Lower lobe of right lung (tissue), 2 donors: ENCODE measurements around the gene COQ10A. TPM values are rescaled to one million over a fixed set of nuclear protein-coding genes. Genes with fewer than 3 reads are reported as not detected.

Experiments
- ATAC-seq, 2 donors: fragments of 200-7000 bp; cut with Tn5 transposase; one replicate each; pipeline ENCODE4 v1.9.1; 2020 to 2022; ENCODE audit warnings: mild to moderate bottlenecking in 2 of 2, moderate library complexity in 2 of 2
- DNase-seq: peaks from one replicate; pipeline ENCODE4 v3.0.0-alpha.2; 2020
- H3K27ac ChIP-seq: fragments of 200-600 bp; one replicate; pipeline ENCODE4 v1.8.0; 2022
- H3K27me3 ChIP-seq: fragments of 200-600 bp; one replicate; pipeline ENCODE4 v1.8.0; 2022; ENCODE audit warnings: low read depth
- H3K36me3 ChIP-seq: fragments of 200-600 bp; one replicate; pipeline ENCODE4 v1.8.0; 2022; ENCODE audit warnings: mild to moderate bottlenecking
- H3K4me1 ChIP-seq: fragments of 200-600 bp; one replicate; pipeline ENCODE4 v1.8.0; 2022
- H3K4me3 ChIP-seq: fragments of 200-600 bp; one replicate; pipeline ENCODE4 v1.8.0; 2022; ENCODE audit warnings: mild to moderate bottlenecking
- H3K9me3 ChIP-seq: fragments of 200-600 bp; one replicate; pipeline ENCODE4 v1.8.0; 2022
- intact Hi-C: fragments of 100-400 bp; cut with DNase I; formaldehyde crosslinking; loops from one replicate; pipeline ENCODE4 v1.11.0; 2022
- total RNA-seq: library from RNA; stranded (reverse); fragmentation: NEBNext Ultra II Directional; extraction: Animal tissue kit (Norgen Biotek cat#: 25700); gene quantifications from one replicate; pipeline ENCODE4 v1.2.1, GENCODE V29; 2021
- TF ChIP-seq, protein P1 (sequence below): fragments of 200-600 bp; IDR thresholded peaks from one replicate; pipeline ENCODE4 v1.8.0; 2022; ENCODE audit warnings: antibody characterized with exemption, mild to moderate bottlenecking
- donor health status: DM: no; HTN: yes; CAD: no; lungs with severe emphysema.

Gene COQ10A
- total RNA-seq, 1 donor from 2014 or later, result 12.8 TPM

GRCh38 chr12:56236985-56237384 lies 29.8 kb upstream of the COQ10A start:
- no peaks in the 10 kb centered on the region for H3K27me3 ChIP-seq
- no peak overlapping the region for H3K27ac ChIP-seq
- H3K4me1 ChIP-seq, result no peaks in the 10 kb centered on the region
- intact Hi-C loops, result no loop called here
- DNase-seq, result no peak
- H3K9me3 ChIP-seq, result no peaks in the 10 kb centered on the region
- H3K4me3 ChIP-seq, result no peak overlapping the region
- TF ChIP-seq, protein P1, sequence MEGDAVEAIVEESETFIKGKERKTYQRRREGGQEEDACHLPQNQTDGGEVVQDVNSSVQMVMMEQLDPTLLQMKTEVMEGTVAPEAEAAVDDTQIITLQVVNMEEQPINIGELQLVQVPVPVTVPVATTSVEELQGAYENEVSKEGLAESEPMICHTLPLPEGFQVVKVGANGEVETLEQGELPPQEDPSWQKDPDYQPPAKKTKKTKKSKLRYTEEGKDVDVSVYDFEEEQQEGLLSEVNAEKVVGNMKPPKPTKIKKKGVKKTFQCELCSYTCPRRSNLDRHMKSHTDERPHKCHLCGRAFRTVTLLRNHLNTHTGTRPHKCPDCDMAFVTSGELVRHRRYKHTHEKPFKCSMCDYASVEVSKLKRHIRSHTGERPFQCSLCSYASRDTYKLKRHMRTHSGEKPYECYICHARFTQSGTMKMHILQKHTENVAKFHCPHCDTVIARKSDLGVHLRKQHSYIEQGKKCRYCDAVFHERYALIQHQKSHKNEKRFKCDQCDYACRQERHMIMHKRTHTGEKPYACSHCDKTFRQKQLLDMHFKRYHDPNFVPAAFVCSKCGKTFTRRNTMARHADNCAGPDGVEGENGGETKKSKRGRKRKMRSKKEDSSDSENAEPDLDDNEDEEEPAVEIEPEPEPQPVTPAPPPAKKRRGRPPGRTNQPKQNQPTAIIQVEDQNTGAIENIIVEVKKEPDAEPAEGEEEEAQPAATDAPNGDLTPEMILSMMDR, result no peak
- H3K36me3 ChIP-seq, result peaks cover 35% of the 10 kb centered on the region
- no peak for ATAC-seq

- Histone ChIP-seq H3K27me3 (no peaks in the 10 kb centered on the region), H3K4me3 (no peak overlapping the region), H3K36me3 (peaks cover 41% of the 10 kb centered on the region), H3K27ac (no peak overlapping the region), H3K9me3 (no peaks in the 10 kb centered on the region), H3K4me1 (no peaks in the 10 kb centered on the region)
- TF ChIP-seq, protein P1, result no peak
- ATAC-seq (no peak), DNase-seq (no peak)
- intact Hi-C loops, result no loop called here
Observed at GRCh38 chr12:56237552-56237951, 29.2 kb upstream of the COQ10A start.

DNA sequence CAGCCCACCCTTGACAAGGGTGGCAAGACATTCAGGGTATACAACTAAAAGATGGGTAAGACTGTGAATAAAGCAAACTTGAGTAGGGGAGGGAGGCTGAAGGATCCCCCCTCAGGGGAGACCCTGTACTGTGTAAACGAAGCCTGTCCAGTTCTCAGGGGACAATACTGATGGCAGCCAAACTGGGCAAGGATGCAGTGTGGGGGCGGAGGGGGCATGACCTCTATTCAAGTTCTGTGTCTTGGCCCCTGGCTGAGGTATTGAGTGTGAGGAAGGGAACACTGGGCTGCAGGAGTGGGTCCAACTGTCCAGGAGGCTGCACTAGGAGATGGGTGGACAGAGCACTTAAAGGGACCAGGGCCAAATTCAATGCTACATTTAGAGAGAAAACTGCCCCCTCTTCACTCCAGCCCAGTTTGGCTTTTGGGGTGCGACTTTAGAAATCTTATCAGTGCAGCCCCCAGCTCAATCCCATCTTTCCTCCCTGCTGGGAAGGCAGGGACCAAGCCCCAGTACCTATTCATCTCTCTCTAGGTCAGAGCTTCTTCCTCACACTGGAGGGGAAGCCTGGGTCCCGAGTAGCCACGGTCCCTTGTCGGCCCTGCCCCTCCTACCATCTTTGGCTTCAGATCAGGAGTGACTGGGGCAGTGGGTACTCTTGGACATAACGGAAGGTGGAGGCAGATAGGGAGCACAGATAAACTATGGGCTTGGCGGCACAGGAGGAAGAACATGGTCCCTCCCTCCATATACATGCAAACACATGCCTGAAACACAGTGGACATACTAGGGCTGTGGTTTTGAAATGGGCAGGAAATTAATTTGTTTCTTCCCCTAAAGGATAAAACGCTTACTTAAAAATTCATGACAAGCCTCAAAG lies 25.1 kb upstream of the COQ10A start:
- H3K9me3 ChIP-seq, result no peaks in the 10 kb centered on the region
- H3K4me1 ChIP-seq, result no peaks in the 10 kb centered on the region
- intact Hi-C loops, result no loop called here
- no peaks in the 10 kb centered on the region for H3K27me3 ChIP-seq
- ATAC-seq (no peak), DNase-seq (no peak)
- no peak overlapping the region for H3K4me3 ChIP-seq
- peaks cover 82% of the 10 kb centered on the region for H3K36me3 ChIP-seq
- H3K27ac ChIP-seq, result no peak overlapping the region
- TF ChIP-seq, protein P1, result no peak

DNA sequence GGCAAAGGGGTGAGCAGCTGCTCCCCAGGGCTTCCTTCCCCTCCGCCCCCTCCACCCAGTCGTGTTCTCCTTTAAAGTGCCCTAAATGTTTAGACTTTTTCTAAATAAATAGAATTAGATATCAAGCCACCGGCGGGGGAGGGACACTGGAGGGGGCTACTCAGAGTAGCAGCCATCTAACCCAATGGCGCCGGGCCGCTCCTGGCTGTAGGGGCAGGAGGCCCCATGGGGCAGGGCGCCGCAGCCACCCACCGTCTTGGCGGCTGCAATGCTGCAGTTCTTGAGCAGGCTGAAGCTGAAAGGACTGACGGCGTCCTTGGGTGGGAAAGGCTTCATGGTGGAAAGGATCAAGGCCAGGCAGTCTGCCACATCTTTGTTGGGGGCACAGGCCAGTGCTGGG lies 23.8 kb upstream of the COQ10A start:
- intact Hi-C loops, result no loop called here
- H3K36me3 ChIP-seq, result peaks cover 88% of the 10 kb centered on the region
- TF ChIP-seq, protein P1, result no peak
- H3K27ac ChIP-seq, result no peak overlapping the region
- H3K9me3 ChIP-seq, result no peaks in the 10 kb centered on the region
- H3K4me3 ChIP-seq, result no peak overlapping the region
- no peak for DNase-seq
- no peak for ATAC-seq
- H3K27me3 ChIP-seq, result no peaks in the 10 kb centered on the region
- no peaks in the 10 kb centered on the region for H3K4me1 ChIP-seq

GRCh38 chr12:56243731-56244181 lies 23.0 kb upstream of the COQ10A start:
- no peak overlapping the region for H3K27ac ChIP-seq
- H3K27me3 ChIP-seq, result no peaks in the 10 kb centered on the region
- no peaks in the 10 kb centered on the region for H3K4me1 ChIP-seq
- intact Hi-C loops, result no loop called here
- peaks cover 96% of the 10 kb centered on the region for H3K36me3 ChIP-seq
- ATAC-seq, result no peak
- DNase-seq, result no peak
- TF ChIP-seq, protein P1, result no peak
- H3K9me3 ChIP-seq, result no peaks in the 10 kb centered on the region
- no peak overlapping the region for H3K4me3 ChIP-seq
